ENCODE measurements around the gene NLRP2B. TPM values are rescaled to one million over a fixed set of nuclear protein-coding genes. Genes with fewer than 3 reads are reported as not detected.
"Not testable (repeated sequence)": the region's sequence is repeated elsewhere in the genome, so short reads cannot be mapped to it uniquely, and the experiment has no call there.

The NLRP2B gene
- not detected for polyA plus RNA-seq (ENCODE audit: insufficient read length in 10 of 10)
- long read RNA-seq, donor 1: 0 reads
- long read RNA-seq, donor 2: 0 reads
- long read RNA-seq, donor 3: 0 reads
- long read RNA-seq, donor 4: 0 reads
- long read RNA-seq, donor 5: 0 reads
- long read RNA-seq, donor 6: 0 reads
- long read RNA-seq, donor 7: 0 reads
- long read RNA-seq, donor 8: 0 reads
- long read RNA-seq, donor 9: 0 reads

- DNase-seq: no peak
Measured at GRCh38 chrX:57680160-57680559, at the start of gene NLRP2B. TSS of gene NLRP2B (minus strand) at chrX:57680260.

DNA sequence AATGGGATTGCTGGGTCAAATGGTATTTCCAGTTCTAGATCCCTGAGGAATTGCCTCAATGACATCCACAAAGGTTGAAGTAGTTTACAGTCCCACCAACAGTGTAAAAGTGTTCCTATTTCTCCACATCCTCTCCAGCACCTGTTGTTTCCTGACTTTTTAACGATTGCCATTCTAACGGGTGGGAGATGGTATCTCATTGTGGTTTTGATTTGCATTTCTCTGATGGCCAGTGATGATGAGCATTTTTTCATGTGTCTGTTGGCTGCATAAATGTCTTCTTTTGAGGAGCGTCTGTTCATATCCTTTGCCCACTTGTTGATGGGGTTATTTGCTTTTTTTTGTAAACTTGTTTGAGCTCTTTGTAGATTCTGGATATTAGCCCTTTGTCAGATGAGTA lies 45.9 kb upstream of the NLRP2B start:
- not testable (repeated sequence) for DNase-seq

GRCh38 chrX:57681341-57681740 lies 1.3 kb upstream of the NLRP2B start:
- DNase-seq: no peak

DNA sequence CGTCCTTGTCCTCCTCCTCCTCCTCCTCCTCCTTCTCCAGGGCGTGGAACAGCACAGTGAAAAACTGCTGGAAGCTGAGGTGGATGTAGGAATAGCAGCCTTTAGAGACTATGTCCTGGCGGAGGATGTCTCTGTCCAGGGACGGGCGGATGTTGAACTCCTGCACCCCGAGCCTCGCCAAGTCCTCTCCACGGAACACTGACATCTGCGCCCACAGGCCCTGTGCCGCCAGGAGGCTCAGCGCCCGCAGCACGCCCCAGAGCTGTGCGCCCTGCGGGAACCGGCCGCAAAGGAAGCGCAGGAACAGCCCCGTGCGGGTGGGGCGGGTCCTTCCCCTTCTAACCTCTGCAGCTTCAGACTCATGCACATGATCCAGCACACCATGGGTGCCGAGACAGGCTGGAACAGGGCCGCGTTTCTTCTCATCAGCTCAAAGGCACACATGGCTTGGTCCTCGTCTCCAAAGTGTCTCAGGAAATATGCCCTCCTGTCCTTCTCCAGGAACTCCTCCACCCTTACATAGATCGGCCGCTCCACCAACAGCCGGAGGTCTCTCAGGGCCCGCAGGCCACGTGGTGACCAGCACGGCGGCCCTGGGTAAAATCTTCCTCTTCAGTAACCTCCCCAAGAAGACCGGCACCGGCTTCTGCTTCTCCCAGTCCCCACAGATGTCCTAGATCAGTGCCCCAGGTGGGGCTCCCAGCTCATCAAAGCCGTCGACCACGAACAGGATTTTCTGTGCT lies 1.2 kb downstream of the NLRP2B start:
- no peak for DNase-seq

DNA sequence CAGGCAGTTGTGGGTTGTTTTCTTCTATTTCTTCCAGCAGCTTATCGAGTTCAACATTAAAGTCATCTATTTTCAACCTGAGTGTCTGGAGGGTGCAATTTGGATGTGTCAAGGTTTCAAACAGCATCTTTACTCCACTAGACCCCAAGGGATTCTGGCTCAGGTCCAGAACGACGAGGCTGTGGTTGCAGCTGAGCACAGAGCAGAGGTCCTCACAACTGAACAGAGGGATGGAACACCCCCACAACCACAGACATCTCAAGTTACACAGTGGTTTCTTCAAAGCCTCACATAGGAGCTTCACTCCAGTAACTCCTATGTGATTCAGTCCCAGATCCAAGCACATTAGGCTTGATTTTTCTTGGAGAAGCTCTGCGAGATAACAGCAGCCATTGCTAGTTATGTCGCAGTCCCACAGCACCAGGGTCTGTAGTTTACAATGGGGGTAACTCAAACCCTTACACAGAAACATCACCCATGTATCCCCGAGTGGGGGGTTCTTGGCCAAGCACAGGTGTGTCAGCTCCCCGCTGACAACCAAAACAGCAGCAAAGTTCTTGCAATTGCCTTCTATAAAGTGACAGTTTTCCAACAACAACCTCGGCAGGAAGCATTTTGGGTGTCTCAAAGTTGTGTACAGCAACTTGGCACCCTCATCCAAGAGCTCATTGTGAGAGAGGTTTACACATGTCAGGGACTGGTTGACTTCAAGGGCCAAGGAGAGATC lies 2.8 kb downstream of the NLRP2B start:
- no peak for DNase-seq

GRCh38 chrX:57675320-57675719 lies 4.7 kb downstream of the NLRP2B start:
- DNase-seq: no peak

DNA sequence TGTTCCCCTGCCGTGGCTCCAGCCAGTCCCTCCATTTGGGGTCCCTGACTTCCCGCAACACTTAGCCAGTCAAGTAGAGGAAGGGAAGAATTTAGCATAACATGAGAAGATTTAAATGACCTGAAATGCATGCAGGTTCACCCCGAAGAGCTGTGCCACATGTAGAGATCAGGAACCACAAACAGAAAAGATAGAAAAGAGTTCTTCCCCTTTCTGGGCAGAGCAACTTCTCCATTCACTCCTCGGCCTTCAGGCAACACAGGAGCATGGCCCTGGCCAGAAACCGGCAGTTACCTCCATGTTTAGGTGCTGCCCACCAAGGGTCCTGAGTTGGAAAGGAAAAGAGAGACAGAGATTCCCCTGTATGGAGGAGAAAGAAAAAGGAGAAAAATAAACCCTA lies 5.2 kb downstream of the NLRP2B start:
- DNase-seq: no peak

- no peak for DNase-seq
Measured at GRCh38 chrX:57669961-57670360, 10.1 kb downstream of the NLRP2B start.

DNA sequence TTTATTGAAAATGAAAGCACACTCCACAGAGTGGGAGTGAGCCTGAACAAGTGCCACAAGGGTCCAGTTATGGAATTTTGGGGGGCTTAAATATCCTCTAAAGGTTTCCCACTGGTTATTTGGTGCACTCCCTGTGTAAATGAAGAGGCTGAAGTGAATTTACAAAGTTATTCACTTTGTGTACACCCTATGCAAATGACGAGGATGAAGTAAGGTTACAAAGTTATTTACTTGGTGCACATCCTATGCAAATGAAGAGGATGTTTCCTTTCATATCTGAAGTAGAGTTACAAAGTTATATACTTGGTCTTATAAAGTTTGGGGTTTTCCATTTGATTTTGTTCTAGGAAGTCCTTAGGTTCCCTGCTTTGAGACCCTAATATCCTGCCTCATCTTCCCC lies 13.1 kb downstream of the NLRP2B start:
- DNase-seq: no peak

- no peak for DNase-seq
Measured at GRCh38 chrX:57655065-57655464, 25.0 kb downstream of the NLRP2B start.

DNA sequence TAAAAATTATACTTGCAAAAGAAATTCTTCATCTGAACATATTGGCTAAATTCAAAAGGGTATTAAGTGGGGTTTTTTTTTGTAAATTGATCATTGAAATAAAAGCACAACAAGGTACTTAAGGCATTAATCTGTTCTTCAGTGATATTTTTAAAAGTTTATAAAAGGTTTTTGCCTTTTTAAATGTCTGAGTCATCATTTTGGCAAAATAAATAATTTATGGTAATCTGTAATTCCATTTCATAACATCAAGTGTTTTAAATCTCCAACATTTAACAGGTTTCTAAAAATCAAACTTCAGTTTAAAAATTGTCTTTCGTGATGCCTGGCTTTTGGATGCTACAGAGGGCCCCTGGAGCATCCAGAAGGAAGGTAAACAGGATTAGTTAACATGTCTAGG lies 27.4 kb downstream of the NLRP2B start:
- DNase-seq: no peak

- DNase-seq: no peak
Measured at GRCh38 chrX:57651169-57651919, 28.7 kb downstream of the NLRP2B start.

DNA sequence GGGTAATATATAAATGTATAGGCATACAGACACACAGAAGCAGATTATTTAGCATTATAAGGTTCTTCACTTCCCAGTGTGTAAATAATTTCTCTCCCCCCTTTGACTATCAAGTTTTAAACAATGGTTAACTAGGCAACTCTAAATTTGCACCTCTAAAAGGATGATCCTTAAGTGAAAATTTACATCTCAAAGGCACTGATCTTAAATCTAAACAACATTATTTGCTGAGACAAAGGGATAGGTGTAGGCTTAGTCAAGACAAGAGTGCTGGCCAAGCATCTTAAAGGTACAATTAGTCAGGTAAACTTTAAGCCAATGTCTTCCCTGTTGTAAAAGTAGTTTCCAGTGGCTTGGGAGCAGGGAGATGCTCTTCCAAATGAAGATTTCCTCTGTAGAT lies 33.0 kb downstream of the NLRP2B start:
- DNase-seq: no peak

DNA sequence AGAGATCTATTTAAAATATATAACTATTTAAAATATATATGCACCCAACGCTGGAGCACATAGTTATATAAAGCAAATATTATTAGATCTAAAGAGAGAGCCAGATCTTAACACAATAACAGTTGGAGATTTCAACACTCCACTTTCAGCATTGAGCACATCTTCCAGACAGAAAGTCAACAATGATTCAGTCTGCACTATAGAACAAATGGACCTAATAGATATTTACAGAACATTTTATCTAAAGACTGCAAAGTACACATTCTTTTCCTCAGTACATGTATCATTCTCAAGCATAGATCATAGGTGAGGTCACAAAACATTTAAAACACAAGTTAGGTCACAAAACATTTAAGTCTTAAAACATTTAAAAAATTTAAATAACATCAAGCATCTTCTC lies 36.4 kb downstream of the NLRP2B start:
- DNase-seq: no peak

- DNase-seq: no peak
Measured at GRCh38 chrX:57641338-57641737, 38.7 kb downstream of the NLRP2B start.

DNA sequence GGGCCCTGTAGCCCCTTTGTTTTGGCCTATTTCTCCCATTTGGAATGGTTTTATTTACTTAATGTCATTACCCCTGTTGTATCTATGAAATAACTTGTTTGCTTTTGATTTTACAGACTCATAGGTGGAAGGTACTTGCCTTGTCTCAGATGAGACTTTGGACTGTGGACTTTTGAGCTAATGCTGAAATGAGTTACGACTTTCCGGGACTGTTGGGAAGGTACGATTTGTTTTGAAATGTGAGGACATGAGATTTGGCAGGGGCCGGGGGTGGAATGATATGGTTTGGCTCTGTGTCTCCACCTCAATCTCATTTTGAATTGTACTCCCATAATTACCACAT lies 39.4 kb downstream of the NLRP2B start:
- DNase-seq: no peak

- not testable (repeated sequence) for DNase-seq
Measured at GRCh38 chrX:57629438-57629837, 50.6 kb downstream of the NLRP2B start.

Other genes starting within 250 kb of the NLRP2B start
- 1 to 10 TPM; 5.0 to 7.3 (median 5.9) TPM for gene ZXDB, start 88.2 kb downstream of the NLRP2B start, polyA plus RNA-seq (ENCODE audit: insufficient read length in 10 of 10)
- 1 to 10 TPM; 2.0 to 3.3 (median 2.8) TPM for gene ZXDA, start 230.2 kb upstream of the NLRP2B start, polyA plus RNA-seq (ENCODE audit: insufficient read length in 10 of 10)